ENCODE data around the gene CLDN24.
A peak's percentile ranks its signal among the peaks of the same experiment; 100 is the strongest.
"Not testable (repeated sequence)": the region's sequence is repeated elsewhere in the genome, so short reads cannot be mapped to it uniquely, and the experiment has no call there.

CLDN24 gene

GRCh38 chr4:183345261-183345660, 23.0 kb upstream of the CLDN24 start:
- DNase-seq: no peak

DNA sequence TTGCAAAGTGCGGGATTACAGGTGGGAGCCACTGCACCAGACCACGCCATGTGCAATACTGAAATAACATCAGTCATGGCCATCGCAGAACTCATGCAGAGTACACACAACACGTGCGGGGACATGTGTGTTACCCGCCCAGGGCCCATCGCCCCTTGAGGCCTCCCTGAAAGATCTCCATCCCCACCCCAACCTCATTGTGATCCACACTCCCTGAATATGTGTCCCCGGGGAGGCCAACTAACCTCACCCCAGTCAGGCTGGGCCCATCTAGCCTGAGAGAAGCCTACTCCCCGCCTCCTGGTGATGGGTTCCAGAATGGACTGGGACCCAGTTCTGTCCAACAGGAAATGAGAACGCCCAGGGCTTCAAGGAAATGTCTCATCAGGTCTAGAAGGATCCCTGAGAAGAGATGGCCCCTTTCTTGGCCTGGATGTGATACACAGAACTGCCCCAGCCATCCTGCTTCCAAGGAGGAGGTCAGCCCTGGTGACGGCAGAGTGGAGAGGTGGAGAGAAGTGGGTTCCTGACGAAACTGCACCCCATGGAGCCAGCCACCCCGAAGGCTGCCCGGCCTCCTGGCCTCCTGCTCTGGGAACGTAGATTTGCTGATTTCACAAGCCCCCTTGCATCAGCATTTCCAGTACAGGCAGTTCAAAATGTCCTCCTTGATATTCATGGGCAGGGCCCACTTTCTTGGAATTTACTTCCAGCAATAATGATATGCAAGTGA, 22.5 kb upstream of the CLDN24 start:
- no peak for DNase-seq

DNA sequence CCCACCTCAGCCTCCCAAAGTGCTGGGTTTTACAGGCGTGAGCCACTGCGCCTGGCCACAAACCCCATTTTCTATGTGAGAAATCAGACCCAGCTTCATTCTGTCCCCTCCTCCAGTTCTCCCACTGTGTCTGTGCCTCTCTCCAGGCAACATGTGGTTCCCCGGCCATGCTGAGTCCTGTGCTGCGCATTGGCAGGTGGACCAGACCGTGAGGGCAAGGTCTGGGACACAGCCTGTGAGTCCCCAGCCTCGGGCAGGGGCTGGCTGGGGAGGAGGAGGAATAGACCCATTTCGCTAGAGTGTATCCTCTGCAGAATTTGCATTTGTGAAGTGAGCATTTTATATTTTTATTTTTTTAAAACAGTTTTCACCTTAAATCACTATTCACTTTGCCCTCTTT, 21.5 kb upstream of the CLDN24 start:
- no peak for DNase-seq

- no peak for DNase-seq
These were observed 20.6 kb upstream of the CLDN24 start for GRCh38 chr4:183342541-183343533.

GRCh38 chr4:183337833-183338232, 15.6 kb upstream of the CLDN24 start:
- DNase-seq: no peak

- no peak for DNase-seq
These were observed 15.1 kb upstream of the CLDN24 start for GRCh38 chr4:183337349-183337748.

- peak; percentile 41 for DNase-seq
These were observed 13.2 kb upstream of the CLDN24 start for GRCh38 chr4:183335369-183335940.

- DNase-seq: no peak
These were observed 11.8 kb upstream of the CLDN24 start for GRCh38 chr4:183333983-183334382.

- DNase-seq: no peak
These were observed 11.0 kb upstream of the CLDN24 start for GRCh38 chr4:183333202-183333601.

DNA sequence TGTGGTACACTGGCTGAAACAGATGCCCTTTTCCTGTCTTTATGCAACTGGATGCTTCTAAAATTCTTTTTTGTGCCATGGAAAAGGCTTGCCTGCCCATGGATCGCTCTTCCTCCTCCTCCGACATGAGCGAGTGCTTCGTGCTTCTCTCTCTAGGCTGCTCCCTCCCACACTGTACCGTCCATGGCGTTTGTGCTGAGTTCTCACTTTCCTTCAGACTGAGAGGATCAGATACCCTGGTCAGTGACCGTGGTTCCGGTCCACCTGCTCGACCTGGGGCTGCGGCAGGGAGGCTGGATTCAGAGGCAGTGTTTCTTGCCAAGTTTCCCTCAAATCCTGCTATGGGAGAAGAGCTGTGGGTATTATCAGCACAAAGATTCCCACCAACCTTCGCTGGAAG, 10.2 kb upstream of the CLDN24 start:
- DNase-seq: no peak

DNA sequence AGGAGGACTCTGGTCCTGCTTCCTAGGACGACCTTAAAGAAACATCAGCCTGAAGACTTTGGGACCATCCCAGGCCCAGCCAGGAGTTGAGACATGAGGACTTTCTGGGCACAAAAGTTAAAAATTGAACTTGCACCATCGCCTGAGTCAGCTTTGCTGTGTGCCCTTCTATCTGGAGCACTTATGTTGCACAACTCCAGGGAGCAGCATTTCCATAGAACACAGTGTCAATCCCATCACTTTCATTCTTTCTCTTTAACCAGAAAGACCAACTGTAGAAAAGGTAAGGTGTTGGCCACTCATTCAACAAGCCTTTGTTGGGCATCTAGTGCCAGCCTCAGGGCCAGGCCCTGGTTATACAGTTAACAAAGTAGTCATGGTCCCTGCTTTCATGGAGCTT, 8.6 kb upstream of the CLDN24 start:
- DNase-seq: no peak

DNA sequence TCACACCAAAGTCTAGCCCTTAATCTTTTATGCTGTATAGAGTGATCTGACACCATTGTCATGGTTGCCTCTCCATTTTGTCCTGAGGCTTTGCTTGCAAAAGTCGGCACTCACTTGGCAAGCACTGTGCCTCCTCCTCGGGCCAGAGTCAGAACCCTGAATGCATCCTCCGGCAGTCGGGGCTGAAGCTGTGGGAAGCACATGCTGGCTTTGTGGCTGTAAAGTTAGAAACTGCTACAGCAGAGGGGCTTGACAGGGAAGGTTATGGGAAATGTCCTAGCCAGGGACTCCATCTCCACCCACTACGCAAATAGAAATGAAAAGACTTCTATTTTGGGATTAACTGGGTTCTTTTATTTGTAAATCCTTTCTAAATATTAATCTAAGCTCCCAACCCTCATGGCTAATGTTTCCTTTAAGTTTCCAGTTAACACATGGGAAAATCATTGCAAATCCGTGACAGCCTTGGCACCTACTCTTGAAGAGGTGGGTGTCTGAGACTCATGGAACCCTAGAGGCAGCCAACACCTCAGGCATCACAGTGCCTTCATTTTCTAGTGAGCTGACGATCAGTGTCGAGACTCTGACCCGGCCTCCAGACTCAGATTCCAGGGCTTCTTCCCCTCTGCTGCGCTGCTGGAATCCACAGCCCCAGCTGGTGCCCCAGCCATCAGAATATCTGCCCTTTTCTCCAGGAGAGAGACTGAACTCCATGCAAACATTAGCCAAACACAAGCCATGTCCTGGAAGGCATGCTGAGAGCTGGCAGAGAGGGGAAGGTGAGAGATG, 7.9 kb upstream of the CLDN24 start:
- no peak for DNase-seq

DNA sequence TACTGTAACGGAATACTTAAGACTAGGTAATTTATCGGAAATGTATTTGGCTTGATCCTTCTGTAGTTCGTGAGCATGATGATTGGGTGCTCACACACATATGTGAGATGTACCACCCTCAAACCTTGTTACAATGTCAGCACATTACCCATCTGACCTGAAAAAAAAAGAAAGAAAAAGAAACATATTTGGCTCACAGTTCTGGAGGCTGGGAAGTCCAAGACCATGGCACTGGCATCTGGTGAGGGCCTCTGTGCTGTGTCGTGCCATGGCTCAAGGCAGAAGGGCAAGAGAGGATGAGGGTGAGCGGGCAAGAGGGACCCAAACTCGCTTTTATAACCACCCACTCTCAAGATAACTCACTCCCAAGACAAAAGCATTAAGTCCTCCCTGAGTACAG, 7.0 kb upstream of the CLDN24 start:
- DNase-seq: no peak

DNA sequence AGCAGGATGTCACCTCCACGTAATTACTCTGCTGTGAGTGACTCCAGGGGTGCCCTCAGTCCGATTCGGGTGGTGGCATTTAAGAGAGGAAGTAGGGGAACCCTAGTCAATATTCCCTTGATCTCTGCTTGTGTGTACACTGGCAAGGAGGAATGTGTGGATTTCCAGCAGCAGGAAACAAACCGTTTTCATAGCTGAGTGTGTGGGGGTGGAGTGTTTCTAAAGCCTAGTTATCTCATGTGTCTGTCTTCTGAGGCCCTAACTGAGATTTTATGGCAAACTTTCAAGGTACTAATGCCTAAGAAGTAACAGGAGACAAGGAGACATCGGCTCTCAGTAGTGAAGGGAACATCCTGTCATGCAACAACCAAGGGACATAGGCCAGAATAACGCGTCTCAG, 6.6 kb upstream of the CLDN24 start:
- no peak for DNase-seq

DNA sequence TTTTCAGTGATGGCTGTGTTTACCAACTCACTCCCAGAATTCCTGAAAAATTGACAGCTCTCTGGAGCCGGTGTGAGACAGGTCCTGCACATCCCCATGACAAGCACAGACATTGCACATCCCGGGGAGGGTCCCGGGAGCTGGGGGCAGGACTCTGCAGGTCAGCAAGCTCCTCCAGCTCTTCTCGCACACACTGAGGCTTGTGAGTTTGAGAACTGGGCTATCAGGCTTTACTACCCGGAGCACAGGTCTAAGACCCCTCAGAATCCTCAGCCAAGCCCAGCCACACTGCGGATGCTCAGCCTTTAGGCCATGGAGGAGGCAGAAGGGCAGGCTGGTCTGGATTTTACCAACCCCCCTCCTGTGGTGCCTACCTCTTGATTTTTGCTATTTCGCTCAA, 5.6 kb upstream of the CLDN24 start:
- DNase-seq: no peak

- DNase-seq: no peak
These were observed 4.6 kb upstream of the CLDN24 start for GRCh38 chr4:183326853-183327252.

- not testable (repeated sequence) for DNase-seq
These were observed 4.2 kb upstream of the CLDN24 start for GRCh38 chr4:183326387-183326786.

- DNase-seq: no peak
These were observed 2.4 kb upstream of the CLDN24 start for GRCh38 chr4:183324619-183325018.

DNA sequence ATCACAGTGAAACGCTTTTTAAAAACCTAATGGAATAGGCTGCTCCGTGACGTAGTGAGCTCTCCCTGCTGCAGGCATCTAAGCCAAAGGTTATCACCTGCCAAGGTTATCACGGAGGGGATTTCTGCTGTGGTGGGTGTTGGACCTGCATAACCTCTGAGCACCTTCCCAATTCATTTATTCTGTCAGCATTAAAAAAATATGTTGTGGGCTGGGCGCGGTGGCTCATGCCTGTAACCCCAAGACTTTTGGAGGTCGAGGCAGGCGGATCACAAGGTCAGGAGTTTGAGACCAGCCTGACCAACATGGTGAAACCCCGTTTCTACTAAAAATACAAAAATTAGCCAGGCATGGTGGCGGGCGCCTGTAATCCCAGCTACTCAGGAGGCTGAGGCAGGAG, 1.8 kb upstream of the CLDN24 start:
- DNase-seq: not testable (repeated sequence)

DNA sequence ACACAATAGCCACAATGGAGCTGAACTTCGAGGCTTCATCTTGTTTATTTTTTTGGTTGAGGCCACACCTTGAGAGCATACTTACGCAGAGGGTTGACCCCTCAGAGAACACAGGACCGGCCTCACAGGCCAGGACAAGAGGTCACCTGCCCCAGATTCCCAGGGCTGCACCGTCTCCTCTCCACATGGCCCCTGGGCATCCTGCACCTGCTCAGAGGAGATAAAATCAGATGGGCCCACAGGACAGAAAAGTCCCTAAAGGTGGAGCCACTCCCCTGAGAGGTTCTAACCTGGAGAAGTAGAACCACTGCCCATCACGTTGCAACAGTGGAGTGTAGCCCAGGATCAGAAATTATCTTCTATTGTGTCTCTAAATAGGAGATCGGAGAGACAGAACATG, 1.1 kb upstream of the CLDN24 start:
- no peak for DNase-seq

GRCh38 chr4:183321516-183321915, 710 bp downstream of the CLDN24 start:
- no peak for DNase-seq

GRCh38 chr4:183321079-183321478, 1.1 kb downstream of the CLDN24 start:
- no peak for DNase-seq
